ENCODE results near the gene RNF26.
A peak's percentile ranks its signal among the peaks of the same experiment; 100 is the strongest.

RNF26 gene

DNA sequence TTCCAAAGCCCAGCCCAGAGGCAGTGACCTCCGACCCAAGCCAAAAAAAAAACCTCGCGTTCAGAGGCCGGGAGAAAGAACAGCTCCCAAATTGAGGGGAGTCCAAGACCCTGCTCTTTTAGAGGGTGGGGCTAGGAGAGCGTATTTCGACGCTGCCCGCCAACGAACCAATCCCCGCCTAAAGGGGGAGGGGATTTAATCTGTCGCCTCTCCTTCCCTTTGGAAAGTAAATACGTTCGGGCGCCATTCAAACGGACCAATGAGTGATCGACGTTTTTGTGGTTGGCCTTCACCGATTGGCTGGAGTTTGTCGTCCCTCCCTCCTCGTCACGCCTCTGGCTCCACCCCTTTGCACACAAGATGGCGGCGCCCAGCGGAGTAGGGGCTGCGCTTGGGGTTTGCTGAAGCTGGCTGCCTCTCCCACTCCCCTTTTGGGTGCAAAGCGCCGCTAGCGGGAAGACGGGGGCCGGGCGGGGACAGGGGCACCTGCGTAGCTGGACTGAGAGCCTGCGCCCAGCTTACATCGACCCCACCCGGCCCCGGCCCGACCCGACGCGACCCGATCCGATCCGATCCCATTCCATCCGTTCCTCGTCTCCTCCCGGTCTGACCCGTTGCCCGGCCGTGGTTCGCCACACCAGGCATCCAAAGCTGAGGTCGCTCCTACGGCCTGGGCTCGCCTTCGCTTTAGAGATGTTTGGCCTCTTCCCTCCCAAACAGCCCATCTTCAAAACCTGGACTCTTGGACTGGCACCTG, at the start of gene RNF26:
Gene RNF26 (plus strand): TSS at position 354 of the 757 bp plus-strand sequence. CDS start 596 bp downstream, outside the sequence.
- peak; percentile 87 to 92 for DNase-seq (ENCODE audit: low read depth in 2 of 2)

GRCh38 chr11:119285431-119285830, 48.9 kb upstream of the RNF26 start:
- no peak for DNase-seq (ENCODE audit: low read depth in 2 of 2)

- no peak for DNase-seq (ENCODE audit: low read depth in 2 of 2)
Observed at GRCh38 chr11:119288219-119288618, 46.1 kb upstream of the RNF26 start.

- no peak for DNase-seq (ENCODE audit: low read depth in 2 of 2)
Observed at GRCh38 chr11:119290894-119291497, 43.3 kb upstream of the RNF26 start.

DNA sequence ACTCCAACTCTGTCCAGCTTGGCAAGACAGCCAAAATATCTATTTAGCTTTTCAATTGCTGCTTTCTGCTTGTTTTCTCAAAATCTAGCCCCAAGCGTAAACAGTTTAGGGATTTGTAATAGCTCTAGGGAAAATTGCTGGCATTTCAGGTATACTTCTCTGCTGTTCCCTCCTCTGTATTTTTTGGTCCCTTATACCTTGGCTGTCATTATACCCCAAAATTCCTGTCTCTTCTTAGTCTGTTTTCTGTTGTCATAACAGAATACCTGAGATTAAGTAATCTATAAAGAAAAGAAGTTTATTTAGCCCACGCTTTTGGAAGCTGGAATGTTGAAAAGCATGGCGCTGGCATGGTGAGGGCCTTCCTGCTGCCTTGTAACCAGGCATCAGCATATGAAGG, 40.9 kb upstream of the RNF26 start:
- no peak for DNase-seq (ENCODE audit: low read depth in 2 of 2)

GRCh38 chr11:119295178-119295577, 39.1 kb upstream of the RNF26 start:
- no peak for DNase-seq (ENCODE audit: low read depth in 2 of 2)

GRCh38 chr11:119297938-119298337, 36.4 kb upstream of the RNF26 start:
- DNase-seq (ENCODE audit: low read depth in 2 of 2), result no peak

GRCh38 chr11:119298726-119299125, 35.6 kb upstream of the RNF26 start:
- no peak for DNase-seq (ENCODE audit: low read depth in 2 of 2)

GRCh38 chr11:119299416-119299815, 34.9 kb upstream of the RNF26 start:
- DNase-seq (ENCODE audit: low read depth in 2 of 2), result no peak

DNA sequence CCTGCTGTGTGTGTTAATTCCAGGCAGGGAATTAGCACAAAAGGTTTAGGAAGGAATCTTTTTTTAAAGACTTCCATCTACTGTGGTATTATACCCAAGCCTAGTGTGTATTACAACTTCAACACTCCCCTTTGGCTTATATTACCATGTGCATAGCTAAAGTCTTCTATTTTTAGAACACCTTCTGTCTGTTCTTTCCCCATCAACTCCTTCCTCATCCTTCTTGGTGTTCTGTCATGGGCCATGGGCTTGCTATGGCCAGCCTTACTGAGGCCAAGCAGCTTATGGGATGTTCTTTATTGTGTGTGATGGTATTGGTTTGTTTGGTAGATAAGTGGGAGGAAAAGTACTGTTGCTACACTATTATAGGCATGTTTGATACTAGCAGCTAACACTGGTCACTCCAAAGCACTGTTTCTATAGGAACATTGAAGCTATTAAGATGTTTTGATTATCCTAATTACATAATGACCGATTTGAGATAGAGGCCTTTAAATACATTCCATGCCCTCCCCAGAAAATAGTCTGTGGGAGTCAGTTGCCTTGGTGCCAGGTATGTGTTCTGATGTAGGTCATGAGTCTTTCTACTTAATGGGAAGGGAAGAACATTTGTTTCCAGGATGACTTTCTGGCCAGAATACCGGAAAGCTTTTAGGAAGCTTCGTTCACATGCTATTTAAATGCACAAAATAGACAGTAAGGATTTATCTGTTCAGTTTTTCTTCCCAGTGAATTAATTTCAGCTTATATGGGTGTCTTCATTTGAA, 33.9 kb upstream of the RNF26 start:
- no peak for DNase-seq (ENCODE audit: low read depth in 2 of 2)

GRCh38 chr11:119303227-119303718, 31.1 kb upstream of the RNF26 start:
- no peak for DNase-seq (ENCODE audit: low read depth in 2 of 2)

DNA sequence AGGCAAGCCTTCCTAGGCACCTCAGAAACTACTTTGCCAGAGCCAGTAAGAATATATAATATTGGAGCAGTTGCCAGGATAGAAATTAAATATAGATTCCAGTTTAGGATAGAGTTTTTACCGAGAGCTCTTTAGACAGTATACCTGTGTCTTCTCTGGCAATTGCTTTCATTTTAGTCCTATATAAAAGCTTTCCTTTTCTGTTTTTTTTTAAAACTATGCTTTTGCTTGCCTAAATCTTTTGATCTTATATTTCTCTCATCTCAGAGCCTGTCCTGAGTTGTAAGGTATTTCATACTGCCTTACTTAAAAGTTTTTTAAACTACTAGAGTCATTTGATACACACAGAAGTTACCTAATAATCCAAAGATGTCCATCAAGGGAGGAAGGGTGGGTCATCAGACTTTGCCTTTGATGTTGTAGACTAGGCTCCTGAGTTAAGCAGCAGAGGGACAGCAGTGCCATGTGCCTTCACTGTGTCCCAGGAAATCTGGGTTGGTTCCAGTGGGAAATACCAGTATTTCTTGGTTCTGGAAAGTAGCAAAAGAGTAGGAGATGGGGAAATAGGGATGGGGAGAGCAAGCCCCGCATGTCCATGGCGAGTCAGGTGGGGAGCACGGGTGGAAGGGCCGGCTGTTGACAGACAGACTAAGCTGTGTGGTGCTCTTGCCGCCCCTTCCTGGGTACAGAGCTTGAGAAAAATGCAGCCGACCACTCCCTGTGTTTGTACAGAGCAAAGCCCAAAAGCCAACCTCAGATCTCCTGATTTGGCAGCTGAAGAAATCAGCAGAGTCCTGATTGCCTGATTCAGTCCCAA, 28.6 kb upstream of the RNF26 start:
- no peak for DNase-seq (ENCODE audit: low read depth in 2 of 2)

- DNase-seq (ENCODE audit: low read depth in 2 of 2), result no peak
Observed at GRCh38 chr11:119306373-119306890, 27.9 kb upstream of the RNF26 start.

DNA sequence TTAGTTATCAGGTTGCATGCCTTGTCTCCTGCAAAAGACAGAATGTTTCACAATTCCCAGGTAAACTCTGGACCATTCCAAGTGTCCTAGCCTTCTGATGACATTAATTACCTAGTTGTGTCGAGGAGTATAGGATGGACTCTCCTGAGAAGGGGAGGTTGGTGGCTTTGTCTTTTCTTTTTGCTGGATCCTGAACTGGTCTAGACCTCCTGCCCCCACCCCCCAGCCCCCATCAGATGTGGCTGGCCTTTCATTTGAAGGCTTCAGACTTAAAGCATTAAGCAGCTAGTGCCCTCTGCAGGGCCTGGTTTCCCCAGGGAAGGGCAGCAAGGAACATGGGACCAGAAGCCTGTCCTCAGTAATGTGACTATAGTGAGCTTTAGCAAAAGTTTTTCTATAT, 27.1 kb upstream of the RNF26 start:
- no peak for DNase-seq (ENCODE audit: low read depth in 2 of 2)

- DNase-seq (ENCODE audit: low read depth in 2 of 2), result no peak
Observed at GRCh38 chr11:119307974-119308373, 26.4 kb upstream of the RNF26 start.

- DNase-seq (ENCODE audit: low read depth in 2 of 2), result no peak
Observed at GRCh38 chr11:119309411-119309810, 24.9 kb upstream of the RNF26 start.

DNA sequence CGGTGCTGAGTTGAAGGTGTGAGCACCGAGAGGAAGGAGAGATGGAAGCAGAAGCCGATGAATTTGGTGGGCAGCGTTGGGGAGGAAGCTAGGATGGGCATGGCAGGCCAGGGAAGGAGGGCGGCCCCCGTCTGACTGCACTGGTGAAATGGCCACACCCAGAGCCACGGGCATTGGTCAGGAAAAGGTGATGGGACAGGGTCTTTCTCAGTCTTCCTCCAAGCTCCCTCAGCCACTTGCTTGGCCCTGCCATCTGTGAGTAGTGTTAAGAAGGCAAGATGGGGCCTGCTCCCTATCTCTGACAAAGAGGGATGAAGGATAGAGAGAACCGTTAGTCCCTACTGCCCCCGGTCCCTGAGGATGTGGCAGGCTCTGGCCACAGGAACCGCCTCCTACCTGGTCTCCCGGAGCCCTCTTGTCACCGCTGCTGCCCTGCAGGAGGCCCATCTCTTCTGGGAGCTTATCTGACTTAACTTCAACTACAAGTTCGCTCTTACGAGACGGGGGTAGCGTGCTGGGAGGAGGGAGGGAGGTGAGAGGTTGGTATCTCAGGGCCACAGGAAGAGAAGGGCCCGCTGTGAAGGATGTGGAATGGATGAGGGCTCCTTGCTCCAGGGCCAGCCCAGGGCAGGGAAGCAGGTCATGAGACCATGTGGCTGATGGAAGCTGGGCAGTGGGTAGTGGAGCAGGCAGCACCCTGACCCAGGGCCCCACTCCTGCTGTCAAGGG, 24.2 kb upstream of the RNF26 start:
- DNase-seq (ENCODE audit: low read depth in 2 of 2), result no peak

DNA sequence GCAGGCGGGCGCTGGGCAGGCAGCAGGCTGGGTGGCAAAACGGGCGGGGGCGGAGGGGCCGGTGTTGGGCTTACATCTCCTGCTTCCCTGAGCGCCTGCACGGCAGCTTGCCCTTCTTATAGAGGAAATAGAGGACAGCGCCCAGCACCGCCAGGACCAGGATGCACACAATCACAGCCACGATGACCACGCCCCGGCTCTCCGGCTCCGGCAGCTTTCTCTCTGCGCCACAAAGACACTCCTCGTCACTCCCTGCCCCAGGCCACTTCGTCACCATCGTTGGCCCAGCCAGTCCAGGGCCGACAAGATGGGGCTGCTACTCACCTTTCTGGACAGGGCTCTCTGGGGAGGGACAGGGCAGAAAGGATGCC, 23.7 kb upstream of the RNF26 start:
- DNase-seq (ENCODE audit: low read depth in 2 of 2), result no peak

GRCh38 chr11:119314726-119315125, 19.6 kb upstream of the RNF26 start:
- no peak for DNase-seq (ENCODE audit: low read depth in 2 of 2)

GRCh38 chr11:119315131-119316015, 19.0 kb upstream of the RNF26 start:
- no peak for DNase-seq (ENCODE audit: low read depth in 2 of 2)

Data from stimulated activated CD4-positive, alpha-beta T cell treated with anti-CD3 and anti-CD28 coated beads, Interleukin-12 subunit alpha, Interleukin-12 subunit beta, amount 100 ng/mL, for 24 hours (primary cell).